ENCODE results near the gene DMD. TPM values are rescaled to one million over a fixed set of nuclear protein-coding genes. Genes with fewer than 3 reads are reported as not detected.

DMD gene
- polyA plus RNA-seq, 3 donors: 0.23 TPM; not detected in 2

DNA sequence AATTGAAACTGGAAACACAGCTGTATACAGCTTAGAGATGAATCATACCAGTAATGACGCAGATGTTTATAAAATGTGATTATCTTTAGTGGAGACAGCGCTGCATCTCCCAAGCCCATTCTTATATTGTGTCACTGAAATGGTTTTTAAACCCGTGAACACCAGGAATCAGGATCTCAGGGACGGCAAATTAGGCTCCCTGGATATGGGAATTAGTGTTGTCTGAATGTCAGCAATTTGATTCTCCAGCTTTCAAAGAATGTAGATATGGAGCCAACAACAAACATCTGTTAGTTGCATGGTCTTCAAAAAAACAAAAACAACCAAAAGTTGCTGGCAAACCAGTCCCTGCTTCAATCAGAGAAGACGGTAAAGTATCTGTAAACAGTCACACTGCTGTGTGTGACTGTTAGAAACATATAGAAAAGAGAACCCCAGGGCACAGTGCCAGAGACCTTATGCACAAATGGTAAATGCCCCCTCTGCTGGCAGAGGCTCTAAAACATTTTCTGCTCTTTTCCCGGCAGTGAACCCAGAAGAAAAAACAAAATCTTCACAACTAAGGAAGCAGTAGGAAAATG lies 1787.7 kb downstream of the DMD start:
- Histone ChIP-seq H3K27ac (ENCODE audit: low read depth in 1 of 2, low read length in 2 of 2) (no peak overlapping the region), H3K4me3 (replicated peaks in 1 of 3; ENCODE audit: low read depth in 2 of 3, low read length in 3 of 3) (no peak overlapping the region), H3K4me1 (ENCODE audit: control insufficient read depth in 1 of 2, insufficient read depth in 2 of 2, low read length in 2 of 2) (no peaks in the 10 kb centered on the region), H3K27me3 (ENCODE audit: control insufficient read depth in 2 of 2, insufficient read depth in 2 of 2, low read length in 2 of 2) (no peaks in the 10 kb centered on the region), H2AFZ (ENCODE audit: insufficient read depth, low read depth, low read length, poor library complexity, severe bottlenecking) (no peak overlapping the region), H3K36me3 (replicated peaks in 1 of 2; ENCODE audit: control insufficient read depth in 1 of 2, insufficient read depth in 2 of 2, low read length in 2 of 2) (no peaks in the 10 kb centered on the region), H3K4me2 (replicated peaks; ENCODE audit: extremely low read depth, low read length, poor library complexity, severe bottlenecking) (no peak overlapping the region), H4K20me1 (ENCODE audit: insufficient read depth, low read length) (no peaks in the 10 kb centered on the region), H3K9ac (ENCODE audit: insufficient read depth, low read length, poor library complexity, severe bottlenecking) (no peak overlapping the region), H3K79me2 (ENCODE audit: insufficient read depth, low read length) (no peaks in the 10 kb centered on the region), H3K9me3 (replicated peaks in 1 of 2; ENCODE audit: control insufficient read depth in 1 of 2, insufficient read depth in 1 of 2, low read length in 2 of 2) (no peaks in the 10 kb centered on the region)
- Mint-ChIP-seq H3K27me3 (ENCODE audit: low read depth in 3 of 3) (peaks cover 0 to 4% (median 2%) of the 10 kb centered on the region in 3 donors), H3K9me3 (no peaks in the 10 kb centered on the region), H3K4me3 (no peak overlapping the region), H3K4me1 (no peaks in the 10 kb centered on the region), H3K36me3 (no peaks in the 10 kb centered on the region), H3K27ac (no peak overlapping the region)
- no CpG with 5 or more reads among the region's 6 CpGs for WGBS (ENCODE audit: insufficient coverage)
- TF ChIP-seq, protein P1, sequence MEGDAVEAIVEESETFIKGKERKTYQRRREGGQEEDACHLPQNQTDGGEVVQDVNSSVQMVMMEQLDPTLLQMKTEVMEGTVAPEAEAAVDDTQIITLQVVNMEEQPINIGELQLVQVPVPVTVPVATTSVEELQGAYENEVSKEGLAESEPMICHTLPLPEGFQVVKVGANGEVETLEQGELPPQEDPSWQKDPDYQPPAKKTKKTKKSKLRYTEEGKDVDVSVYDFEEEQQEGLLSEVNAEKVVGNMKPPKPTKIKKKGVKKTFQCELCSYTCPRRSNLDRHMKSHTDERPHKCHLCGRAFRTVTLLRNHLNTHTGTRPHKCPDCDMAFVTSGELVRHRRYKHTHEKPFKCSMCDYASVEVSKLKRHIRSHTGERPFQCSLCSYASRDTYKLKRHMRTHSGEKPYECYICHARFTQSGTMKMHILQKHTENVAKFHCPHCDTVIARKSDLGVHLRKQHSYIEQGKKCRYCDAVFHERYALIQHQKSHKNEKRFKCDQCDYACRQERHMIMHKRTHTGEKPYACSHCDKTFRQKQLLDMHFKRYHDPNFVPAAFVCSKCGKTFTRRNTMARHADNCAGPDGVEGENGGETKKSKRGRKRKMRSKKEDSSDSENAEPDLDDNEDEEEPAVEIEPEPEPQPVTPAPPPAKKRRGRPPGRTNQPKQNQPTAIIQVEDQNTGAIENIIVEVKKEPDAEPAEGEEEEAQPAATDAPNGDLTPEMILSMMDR (IDR thresholded peaks at IDR 0.05): no peak
- DNase-seq: no peak
- intact Hi-C loops (cut with micrococcal nuclease): no loop called here

DNA sequence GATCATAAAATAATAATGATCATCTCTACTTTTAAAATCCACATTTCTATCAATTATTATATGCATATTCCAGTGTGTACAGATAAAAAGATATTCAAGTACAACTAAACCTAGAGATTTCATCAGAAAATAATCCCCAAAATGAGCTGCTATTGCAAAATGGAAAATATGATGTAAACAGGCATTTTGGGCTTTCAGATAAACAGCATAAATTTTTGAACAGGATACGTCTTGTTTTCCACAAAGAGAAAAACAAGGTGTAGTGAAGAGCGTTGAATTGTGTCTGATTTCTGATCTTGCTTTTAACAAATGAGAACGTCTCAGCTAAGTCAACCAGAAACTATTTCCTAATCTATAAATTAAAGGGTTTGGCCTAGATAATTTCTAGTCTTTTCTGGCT lies 1789.9 kb downstream of the DMD start:
- Histone ChIP-seq H3K4me3 (replicated peaks in 1 of 3; ENCODE audit: low read depth in 2 of 3, low read length in 3 of 3) (no peak overlapping the region), H3K4me2 (replicated peaks; ENCODE audit: extremely low read depth, low read length, poor library complexity, severe bottlenecking) (no peak overlapping the region), H3K27ac (ENCODE audit: low read depth in 1 of 2, low read length in 2 of 2) (no peak overlapping the region), H3K36me3 (replicated peaks in 1 of 2; ENCODE audit: control insufficient read depth in 1 of 2, insufficient read depth in 2 of 2, low read length in 2 of 2) (no peaks in the 10 kb centered on the region), H3K9ac (ENCODE audit: insufficient read depth, low read length, poor library complexity, severe bottlenecking) (no peak overlapping the region), H3K4me1 (ENCODE audit: control insufficient read depth in 1 of 2, insufficient read depth in 2 of 2, low read length in 2 of 2) (no peaks in the 10 kb centered on the region), H2AFZ (ENCODE audit: insufficient read depth, low read depth, low read length, poor library complexity, severe bottlenecking) (no peak overlapping the region), H3K27me3 (ENCODE audit: control insufficient read depth in 2 of 2, insufficient read depth in 2 of 2, low read length in 2 of 2) (no peaks in the 10 kb centered on the region), H4K20me1 (ENCODE audit: insufficient read depth, low read length) (no peaks in the 10 kb centered on the region), H3K79me2 (ENCODE audit: insufficient read depth, low read length) (no peaks in the 10 kb centered on the region), H3K9me3 (replicated peaks in 1 of 2; ENCODE audit: control insufficient read depth in 1 of 2, insufficient read depth in 1 of 2, low read length in 2 of 2) (no peaks in the 10 kb centered on the region)
- H3K9me3 Mint-ChIP-seq: no peaks in the 10 kb centered on the region
- H3K27ac Mint-ChIP-seq: no peak overlapping the region
- TF ChIP-seq, protein P1 (IDR thresholded peaks at IDR 0.05): no peak
- no peaks in the 10 kb centered on the region for H3K4me1 Mint-ChIP-seq
- H3K4me3 Mint-ChIP-seq: no peak overlapping the region
- intact Hi-C loops (cut with micrococcal nuclease): no loop called here
- H3K36me3 Mint-ChIP-seq: no peaks in the 10 kb centered on the region
- DNase-seq: no peak
- no CpG with 5 or more reads among the region's 3 CpGs for WGBS (ENCODE audit: insufficient coverage)
- peaks cover 0 to 4% (median 0%) of the 10 kb centered on the region in 3 donors for H3K27me3 Mint-ChIP-seq (ENCODE audit: low read depth in 3 of 3)

All from CD14-positive monocyte (primary cell).